Ovary (tissue), 9 donors: ENCODE results near the gene DTYMK. TPM values are rescaled to one million over a fixed set of nuclear protein-coding genes. Genes with fewer than 3 reads are reported as not detected.
"Not testable (repeated sequence)": the region's sequence is repeated elsewhere in the genome, so short reads cannot be mapped to it uniquely, and the experiment has no call there.

ENCODE experiments used
- DNase-seq, 5 donors: peaks; one replicate each; pipeline ENCODE4 v3.0.0-alpha.2; 2019 to 2020
- H3K27ac ChIP-seq, 2 donors: fragments of 200-600 bp; one replicate each; pipeline versions ENCODE4 v1.5.1 to v1.8.0; 2019 to 2022
- H3K27me3 ChIP-seq: fragments of 200-600 bp; one replicate; pipeline ENCODE4 v1.8.0; 2022
- H3K36me3 ChIP-seq: fragments of 200-600 bp; sonication (generic); one replicate; pipeline ENCODE4 v1.5.1; 2019
- H3K4me1 ChIP-seq: one replicate; pipeline ENCODE4 v1.8.1; 2013; ENCODE audit warnings: mild to moderate bottlenecking, moderate library complexity; ENCODE audit not compliant: insufficient read depth
- H3K4me3 ChIP-seq: fragments of 200-600 bp; sonication (generic); one replicate; pipeline ENCODE4 v1.5.1; 2017
- H3K9me3 ChIP-seq, 2 donors: fragments of 200-600 bp in 1 of 2; sonication (generic) in 1 of 2; one replicate each; pipeline versions ENCODE4 v1.5.1 to v1.8.1; 2013 to 2019; ENCODE audit warnings: mild to moderate bottlenecking in 1 of 2, moderate library complexity in 1 of 2
- EP300 ChIP-seq: sonication (generic); formaldehyde crosslinking; IDR thresholded peaks from one replicate; pipeline ENCODE4 v1.6.1; 2017; ENCODE audit warnings: antibody characterized with exemption
- POLR2A ChIP-seq: fragments of 450-650 bp; IDR thresholded peaks from one replicate; pipeline ENCODE4 v1.6.1; 2017; ENCODE audit warnings: antibody characterized with exemption, mild to moderate bottlenecking, moderate library complexity
- WGBS, 3 donors: extraction: QIAGEN DNeasy Blood & Tissue Kit in 1 of 3; methylation state at CpG; one replicate each; pipeline versions ENCODE4 v1.1.5 to v1.1.7; 2013 to 2017; 5-methylcytosine and 5-hydroxymethylcytosine counted together
- intact Hi-C, 4 donors: fragments of 100-400 bp; cut with DNase I; formaldehyde crosslinking; loops; one replicate each; pipeline versions ENCODE4 v1.11.0 to v1.15.1; 2022 to 2023
- polyA plus RNA-seq, 2 donors: library from polyadenylated mRNA; stranded (reverse); fragments of 200-250 nt in 1 of 2; fragments of 350-450 nt in 1 of 2; fragmentation: Illumina TruSeq in 1 of 2; extraction: RNeasy Lipid Tissue Mini Kit (QIAGEN cat#74804) in 1 of 2; gene quantifications; one replicate each; pipeline ENCODE4 v1.2.3, GENCODE V29; 2013 to 2014
- total RNA-seq, 7 donors: library from RNA; depleted of rRNA in 2 of 7; stranded (reverse); fragments of >200 nt in 2 of 7; fragmentation: NEBNext Ultra II Directional in 3 of 7; extraction: Animal tissue kit (Norgen Biotek cat#: 25700) in 3 of 7; gene quantifications; one replicate each; pipeline versions ENCODE4 v1.1.0 to v1.2.4, GENCODE V29; 2016 to 2023
- TF ChIP-seq, protein P1 (sequence below), 3 donors: fragments of 450-650 bp in 2 of 3; fragments of 200-600 bp in 1 of 3; IDR thresholded peaks; one replicate each; pipeline versions ENCODE4 v1.5.1 to v1.8.0; 2016 to 2022; ENCODE audit warnings: antibody characterized with exemption in 3 of 3, mild to moderate bottlenecking in 1 of 3
- donor health status: DM: no; HTN: no; CAD: no; lungs with moderate emphysema.
- donor health status: DM: no; HTN: no; CAD: no.
- donor health status: Bipolar disorder and iron deficiency.
- donor health status: DM: yes; HTN: yes; CAD: no.
- donor health status: DM: no; HTN: no; CAD: no.
- donor health status: DM: yes; HTN: yes; CAD: no.

Gene DTYMK
- total and polyA plus RNA-seq, 9 donors, result 3.7 to 17.9 (median 12.5) TPM

GRCh38 chr2:241668839-241669238, 17.8 kb downstream of the DTYMK start:
- no peaks in the 10 kb centered on the region for H3K27me3 ChIP-seq
- 86 to 89% (median 86%) methylated on average over 12 of the region's 12 CpGs for WGBS, 3 donors
- TF ChIP-seq, protein P1, sequence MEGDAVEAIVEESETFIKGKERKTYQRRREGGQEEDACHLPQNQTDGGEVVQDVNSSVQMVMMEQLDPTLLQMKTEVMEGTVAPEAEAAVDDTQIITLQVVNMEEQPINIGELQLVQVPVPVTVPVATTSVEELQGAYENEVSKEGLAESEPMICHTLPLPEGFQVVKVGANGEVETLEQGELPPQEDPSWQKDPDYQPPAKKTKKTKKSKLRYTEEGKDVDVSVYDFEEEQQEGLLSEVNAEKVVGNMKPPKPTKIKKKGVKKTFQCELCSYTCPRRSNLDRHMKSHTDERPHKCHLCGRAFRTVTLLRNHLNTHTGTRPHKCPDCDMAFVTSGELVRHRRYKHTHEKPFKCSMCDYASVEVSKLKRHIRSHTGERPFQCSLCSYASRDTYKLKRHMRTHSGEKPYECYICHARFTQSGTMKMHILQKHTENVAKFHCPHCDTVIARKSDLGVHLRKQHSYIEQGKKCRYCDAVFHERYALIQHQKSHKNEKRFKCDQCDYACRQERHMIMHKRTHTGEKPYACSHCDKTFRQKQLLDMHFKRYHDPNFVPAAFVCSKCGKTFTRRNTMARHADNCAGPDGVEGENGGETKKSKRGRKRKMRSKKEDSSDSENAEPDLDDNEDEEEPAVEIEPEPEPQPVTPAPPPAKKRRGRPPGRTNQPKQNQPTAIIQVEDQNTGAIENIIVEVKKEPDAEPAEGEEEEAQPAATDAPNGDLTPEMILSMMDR (IDR thresholded peaks at IDR 0.05), result no peak
- TF ChIP-seq EP300, result no peak
- no peak for TF ChIP-seq POLR2A

GRCh38 chr2:241668354-241668753, 18.3 kb downstream of the DTYMK start:
- TF ChIP-seq, protein P1 (IDR thresholded peaks at IDR 0.05), result no peak
- no peak for TF ChIP-seq POLR2A
- no peak for TF ChIP-seq EP300
- intact Hi-C loops, result no loop called here
- H3K4me1 ChIP-seq, result no peaks in the 10 kb centered on the region

More at GRCh38 chr2:241668839-241669238, 17.8 kb downstream of the DTYMK start:
- Histone ChIP-seq H3K4me1 (no peaks in the 10 kb centered on the region), H3K27ac (no peak overlapping the region), H3K36me3 (no peaks in the 10 kb centered on the region), H3K4me3 (no peak overlapping the region), H3K9me3 (no peaks in the 10 kb centered on the region)
- intact Hi-C loops, result no loop called here
- no peak for DNase-seq

DNA sequence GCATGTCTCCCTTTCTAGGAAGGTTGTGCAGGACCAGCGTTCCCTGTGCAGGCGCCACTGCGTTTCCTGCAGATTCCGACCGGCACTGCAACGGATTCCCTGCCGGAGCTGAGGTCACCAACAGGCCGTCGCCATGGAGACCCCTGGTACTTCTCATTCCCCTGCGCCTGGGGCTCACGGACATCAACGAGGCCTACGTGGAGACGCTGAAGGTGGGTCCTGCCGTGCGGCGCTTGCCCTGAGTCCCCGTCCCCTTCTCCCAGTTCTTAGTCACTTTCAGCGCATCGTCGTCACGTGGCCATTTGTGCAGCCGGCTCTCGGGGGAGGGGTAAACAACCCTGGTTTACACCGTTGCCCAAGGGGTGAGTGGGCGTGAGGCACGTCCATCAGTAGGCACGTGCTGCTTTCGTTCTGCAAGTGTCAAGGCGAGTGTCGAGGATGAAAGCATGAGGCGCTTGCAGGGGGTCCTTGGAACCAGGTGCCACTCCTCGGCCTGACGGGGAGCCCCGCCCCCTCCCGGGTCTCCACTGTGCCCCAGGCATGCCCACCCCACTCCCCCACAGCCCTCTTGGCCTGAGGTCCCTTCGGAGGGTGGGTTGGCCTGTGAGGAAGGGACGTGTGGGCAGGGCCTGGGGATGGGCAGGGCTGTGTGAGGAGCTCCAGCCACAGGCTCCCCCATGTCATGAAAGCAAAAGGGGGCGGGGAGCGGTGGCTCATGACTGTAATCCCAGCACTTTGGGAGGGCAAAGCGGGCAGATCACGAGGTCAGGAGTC, 19.8 kb downstream of the DTYMK start:
- H3K27ac ChIP-seq, result no peak overlapping the region
- TF ChIP-seq, protein P1 (IDR thresholded peaks at IDR 0.05), result no peak
- TF ChIP-seq POLR2A (no peak), EP300 (no peak)
- intact Hi-C loops, result no loop called here
- no peak for DNase-seq
- no peaks in the 10 kb centered on the region for H3K4me1 ChIP-seq
- no peak overlapping the region for H3K4me3 ChIP-seq
- no peaks in the 10 kb centered on the region for H3K36me3 ChIP-seq
- no peaks in the 10 kb centered on the region for H3K27me3 ChIP-seq
- 71 to 78% (median 72%) methylated on average over 37 to 42 of the region's 42 CpGs for whole genome bisulfite sequencing, 3 donors
- no peaks in the 10 kb centered on the region for H3K9me3 ChIP-seq

More at GRCh38 chr2:241668354-241668753, 18.3 kb downstream of the DTYMK start:
- DNase-seq, result no peak
- 93 to 95% (median 93%) methylated on average over 21 of the region's 21 CpGs for WGBS, 3 donors
- H3K36me3 ChIP-seq, result no peaks in the 10 kb centered on the region
- H3K27ac ChIP-seq, result no peak overlapping the region
- H3K27me3 ChIP-seq, result no peaks in the 10 kb centered on the region
- H3K4me3 ChIP-seq, result no peak overlapping the region
- no peaks in the 10 kb centered on the region for H3K9me3 ChIP-seq

GRCh38 chr2:241665731-241666440, 20.7 kb downstream of the DTYMK start:
- 84 to 86% (median 85%) methylated on average over 23 of the region's 23 CpGs for WGBS, 3 donors
- Histone ChIP-seq H3K9me3 (no peaks in the 10 kb centered on the region), H3K27ac (no peak overlapping the region), H3K4me1 (no peaks in the 10 kb centered on the region), H3K27me3 (no peaks in the 10 kb centered on the region), H3K36me3 (no peaks in the 10 kb centered on the region), H3K4me3 (no peak overlapping the region)
- TF ChIP-seq, protein P1 (IDR thresholded peaks at IDR 0.05), result no peak
- TF ChIP-seq POLR2A (no peak), EP300 (no peak)
- intact Hi-C loops, result no loop called here
- DNase-seq, result no peak

GRCh38 chr2:241662731-241663130, 23.9 kb downstream of the DTYMK start:
- DNase-seq, H3K9me3 ChIP-seq, H3K4me3 ChIP-seq, H3K27ac ChIP-seq, H3K36me3 ChIP-seq, H3K4me1 ChIP-seq, intact Hi-C loops, H3K27me3 ChIP-seq: not testable (repeated sequence)
- 90 to 91% (median 90%) methylated on average over 24 of the region's 24 CpGs for WGBS, 3 donors
